Measurements from ENCODE around the gene OPCML. TPM values are rescaled to one million over a fixed set of nuclear protein-coding genes. Genes with fewer than 3 reads are reported as not detected.
A peak's percentile ranks its signal among the peaks of the same experiment; 100 is the strongest.

OPCML gene
- polyA plus RNA-seq, 5 donors = 0.76 to 4.7 (median 1.5) TPM

GRCh38 chr11:132627981-132628380 lies 904.3 kb downstream of the OPCML start:
- DNase-seq = no peak

GRCh38 chr11:132626446-132626845 lies 905.9 kb downstream of the OPCML start:
- DNase-seq = no peak

- DNase-seq = no peak
Measured at GRCh38 chr11:132623511-132623910, 908.8 kb downstream of the OPCML start.

GRCh38 chr11:132621976-132622580 lies 910.2 kb downstream of the OPCML start:
- DNase-seq = no peak

- DNase-seq = no peak
Measured at GRCh38 chr11:132620423-132620822, 911.9 kb downstream of the OPCML start.

- DNase-seq = no peak
Measured at GRCh38 chr11:132610791-132611190, 921.5 kb downstream of the OPCML start.

- no peak for DNase-seq
Measured at GRCh38 chr11:132610216-132610615, 922.1 kb downstream of the OPCML start.

- DNase-seq = no peak
Measured at GRCh38 chr11:132607575-132607974, 924.7 kb downstream of the OPCML start.

GRCh38 chr11:132605825-132606570 lies 926.3 kb downstream of the OPCML start:
- DNase-seq = peak in 1 of 2 donors; percentile 13

GRCh38 chr11:132604431-132604830 lies 927.9 kb downstream of the OPCML start:
- DNase-seq = no peak

GRCh38 chr11:132601875-132602274 lies 930.4 kb downstream of the OPCML start:
- DNase-seq = no peak

- DNase-seq = peak; percentile 77 to 81
Measured at GRCh38 chr11:132595711-132596134, 936.6 kb downstream of the OPCML start.

- DNase-seq = no peak
Measured at GRCh38 chr11:132595246-132595645, 937.1 kb downstream of the OPCML start.

- no peak for DNase-seq
Measured at GRCh38 chr11:132590986-132591385, 941.3 kb downstream of the OPCML start.

- DNase-seq = no peak
Measured at GRCh38 chr11:132590554-132590953, 941.7 kb downstream of the OPCML start.

- DNase-seq = peak in 1 of 2 donors; percentile 66
Measured at GRCh38 chr11:132589791-132590190, 942.5 kb downstream of the OPCML start.

GRCh38 chr11:132588366-132588765 lies 943.9 kb downstream of the OPCML start:
- DNase-seq = no peak

- DNase-seq = no peak
Measured at GRCh38 chr11:132587716-132588115, 944.6 kb downstream of the OPCML start.

GRCh38 chr11:132586801-132587200 lies 945.5 kb downstream of the OPCML start:
- DNase-seq = peak; percentile 63 to 70

GRCh38 chr11:132579634-132580327 lies 952.5 kb downstream of the OPCML start:
- DNase-seq = no peak

GRCh38 chr11:132579136-132579535 lies 953.2 kb downstream of the OPCML start:
- DNase-seq = no peak

- DNase-seq = no peak
Measured at GRCh38 chr11:132578580-132578979, 953.7 kb downstream of the OPCML start.

GRCh38 chr11:132576706-132577105 lies 955.6 kb downstream of the OPCML start:
- DNase-seq = no peak

Measured in right lung (tissue), 5 donors.